AG09319 (cell line): ENCODE results near the gene NUDT4.

Experiments used
- DNase-seq: peaks from one replicate; pipeline ENCODE4 v3.0.0-alpha.2; 2010; ENCODE audit warnings: low read depth; ENCODE audit errors: extremely low read depth
- CTCF ChIP-seq: IDR thresholded peaks from 2 replicates; pipeline ENCODE4 v1.5.1; 2011; ENCODE audit warnings: low read depth, mild to moderate bottlenecking, inconsistent platforms, low read length, moderate library complexity

NUDT4 gene

DNA sequence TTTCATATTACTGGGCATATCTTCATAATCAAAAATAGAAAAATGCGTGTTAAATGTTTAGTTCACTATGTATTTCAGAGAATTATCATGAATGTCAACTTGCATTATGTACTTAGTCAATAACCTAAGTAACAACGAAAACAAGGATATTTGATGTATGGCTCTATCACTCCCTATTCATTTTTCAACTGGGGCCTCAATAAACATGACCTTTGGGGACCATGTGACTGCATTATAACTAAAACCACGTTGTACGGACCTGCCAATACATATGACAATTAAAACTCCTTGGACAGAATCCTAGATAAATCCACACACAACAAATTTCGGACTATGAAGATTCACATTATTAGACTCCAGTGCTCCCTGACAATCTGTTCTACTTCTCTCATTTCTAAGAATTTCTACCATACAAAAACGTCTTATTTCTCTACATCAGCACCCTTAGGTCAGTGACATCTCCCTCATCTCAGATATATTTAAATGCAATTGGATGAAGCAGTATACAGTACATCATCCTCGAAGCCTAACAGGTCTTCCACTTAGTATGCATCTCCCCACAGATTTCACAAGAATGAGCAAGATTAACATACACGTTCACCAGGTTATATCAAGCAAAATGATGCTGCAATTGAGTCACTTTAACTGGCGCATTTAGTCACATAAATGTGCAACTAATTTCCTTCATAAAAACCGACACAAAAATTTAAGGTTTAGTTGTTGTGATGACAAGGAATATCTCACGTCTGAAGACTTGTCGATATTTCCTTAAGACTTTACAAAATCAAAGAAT, 62.5 kb downstream of the NUDT4 start:
- no peak for TF ChIP-seq CTCF
- DNase-seq = no peak

- DNase-seq = no peak
- TF ChIP-seq CTCF = no peak
Observed at GRCh38 chr12:93441081-93441616, 63.4 kb downstream of the NUDT4 start.

- no peak for TF ChIP-seq CTCF
- peak; percentile 87 for DNase-seq
Observed at GRCh38 chr12:93441617-93442410, 64.1 kb downstream of the NUDT4 start, which contains the start of gene UBE2N. UBE2N (minus strand) TSS chr12:93441947; CDS start chr12:93441884, 63 bp downstream.

GRCh38 chr12:93442411-93443340, 65.0 kb downstream of the NUDT4 start:
- DNase-seq = no peak
- TF ChIP-seq CTCF = no peak

DNA sequence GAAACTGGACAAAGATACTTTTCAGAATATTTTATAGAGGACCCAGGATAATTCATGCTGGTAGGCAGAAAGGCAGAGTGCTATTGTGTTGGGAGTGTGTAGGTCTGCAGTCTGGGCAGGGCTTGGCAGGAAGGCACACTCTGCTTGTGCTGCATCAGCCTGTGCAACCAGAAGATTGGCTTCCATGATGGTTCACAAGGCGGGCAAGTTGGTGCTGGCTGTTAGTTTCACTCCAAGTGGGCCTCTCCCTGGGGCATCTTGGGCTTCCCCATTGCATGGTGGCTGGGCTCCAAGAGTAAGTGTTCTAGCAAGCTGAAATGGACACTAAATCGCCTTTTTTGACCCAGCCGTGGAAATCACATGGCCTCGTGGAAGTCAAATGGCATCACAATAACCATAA, 65.9 kb downstream of the NUDT4 start:
- no peak for TF ChIP-seq CTCF
- DNase-seq = no peak

GRCh38 chr12:93447555-93448290, 70.0 kb downstream of the NUDT4 start:
- TF ChIP-seq CTCF = no peak
- no peak for DNase-seq
